GM21526 (cell line): ENCODE data around the gene GATAD2A.

Experiments
- ATAC-seq: cut with Tn5 transposase; IDR thresholded peaks from one replicate; pipeline ENCODE4 v1.9.1; 2021; ENCODE audit warnings: moderate library complexity; ENCODE audit not compliant: unreplicated experiment, low FRiP score

Gene GATAD2A

GRCh38 chr19:19420570-19421298 is 15.3 kb downstream of the GATAD2A start:
- ATAC-seq = no peak

- no peak for ATAC-seq
Observed at GRCh38 chr19:19421299-19421696, 15.8 kb downstream of the GATAD2A start.

GRCh38 chr19:19422156-19422555 is 16.7 kb downstream of the GATAD2A start:
- no peak for ATAC-seq

- no peak for ATAC-seq
Observed at GRCh38 chr19:19423322-19423721, 17.8 kb downstream of the GATAD2A start.

DNA sequence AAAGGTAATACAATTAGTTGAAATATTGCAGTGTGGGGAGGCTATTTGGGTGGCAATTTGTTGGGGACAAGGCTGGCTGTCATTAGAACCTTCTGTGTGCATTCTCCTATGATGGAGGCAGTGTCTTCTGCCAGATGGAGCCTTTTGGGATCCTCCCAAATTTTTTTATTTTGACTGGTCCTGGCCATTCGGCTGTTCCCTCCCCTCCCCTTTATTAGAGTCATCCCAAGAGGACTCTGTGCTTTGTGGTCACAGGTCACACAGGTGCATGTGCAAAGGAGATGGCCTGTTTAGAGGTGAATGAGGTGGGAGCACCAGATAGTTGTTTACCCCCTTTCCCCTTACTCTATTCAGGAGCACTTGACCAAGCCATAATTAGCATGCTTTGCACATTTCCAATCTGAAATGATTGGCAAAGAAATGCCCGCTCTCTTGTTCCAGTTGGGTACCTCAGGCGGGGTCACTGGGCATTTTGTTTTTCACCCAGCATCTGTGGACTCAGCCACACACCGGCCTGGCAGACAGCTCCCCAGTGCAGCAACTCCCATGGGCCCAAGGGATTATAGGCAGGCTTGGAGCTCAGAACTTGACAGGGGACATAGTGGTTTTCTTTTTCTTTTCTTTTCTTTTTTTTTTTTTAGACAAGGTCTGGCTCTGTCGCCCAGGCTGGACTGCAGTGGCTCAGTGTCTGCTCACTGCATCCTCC is 19.8 kb downstream of the GATAD2A start:
- no peak for ATAC-seq

GRCh38 chr19:19426216-19426615 is 20.7 kb downstream of the GATAD2A start:
- no peak for ATAC-seq

DNA sequence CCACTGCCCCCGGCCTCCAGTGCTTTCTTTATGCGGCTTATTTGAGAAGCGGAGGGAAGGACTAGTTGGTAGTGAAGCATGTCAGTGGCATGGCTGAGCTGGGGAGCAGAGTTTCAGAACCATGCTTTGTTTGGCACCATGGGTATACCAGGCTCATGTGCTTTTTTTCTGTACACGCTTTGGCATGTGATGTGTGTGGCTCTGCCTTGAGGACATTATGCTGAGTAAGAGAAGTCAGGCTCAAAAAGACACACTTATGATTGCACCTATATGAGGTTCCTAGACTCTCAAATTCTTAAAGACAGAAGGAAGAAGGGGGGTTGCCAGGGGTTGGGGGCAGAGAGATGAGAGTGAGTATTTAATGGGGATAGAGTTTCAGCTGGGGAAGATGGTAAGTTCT is 21.3 kb downstream of the GATAD2A start:
- ATAC-seq = no peak

DNA sequence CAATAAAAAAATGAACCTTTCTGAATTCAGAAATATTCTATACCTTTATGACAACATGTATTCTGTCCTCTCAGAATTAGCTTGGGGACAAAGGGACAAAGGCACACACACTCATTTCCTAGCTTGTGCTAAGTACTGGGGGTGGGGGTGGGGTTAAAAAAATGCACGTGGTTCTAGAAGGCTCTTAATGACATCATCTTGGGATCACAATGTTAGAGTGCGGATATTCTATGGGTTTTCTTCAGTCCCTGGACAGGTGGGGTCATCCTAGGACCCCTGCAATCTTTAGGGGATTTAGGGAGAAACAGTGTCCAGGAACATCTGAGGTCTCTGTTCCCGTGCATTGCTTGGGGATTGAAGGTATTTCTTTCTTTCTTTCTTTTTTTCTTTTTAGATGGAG is 21.8 kb downstream of the GATAD2A start:
- no peak for ATAC-seq

DNA sequence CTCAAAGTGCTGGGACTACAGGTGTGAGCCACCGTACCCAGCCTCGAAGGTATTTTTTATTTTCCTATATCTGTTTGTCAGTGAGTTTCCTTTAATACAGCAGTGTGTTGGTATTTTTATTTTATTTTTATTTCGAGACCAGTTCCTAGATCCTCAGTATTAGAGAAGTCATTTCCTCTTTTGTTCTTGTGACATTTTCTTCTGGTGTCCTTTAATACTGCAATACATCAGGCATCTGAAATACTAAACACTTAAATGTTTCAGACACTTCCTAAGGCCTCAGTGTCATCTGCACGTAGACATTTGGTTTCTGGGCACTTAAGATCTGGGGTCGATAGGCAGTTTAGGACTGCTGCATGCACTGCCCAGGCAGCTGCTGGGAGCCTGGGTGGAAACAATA is 22.5 kb downstream of the GATAD2A start:
- no peak for ATAC-seq

DNA sequence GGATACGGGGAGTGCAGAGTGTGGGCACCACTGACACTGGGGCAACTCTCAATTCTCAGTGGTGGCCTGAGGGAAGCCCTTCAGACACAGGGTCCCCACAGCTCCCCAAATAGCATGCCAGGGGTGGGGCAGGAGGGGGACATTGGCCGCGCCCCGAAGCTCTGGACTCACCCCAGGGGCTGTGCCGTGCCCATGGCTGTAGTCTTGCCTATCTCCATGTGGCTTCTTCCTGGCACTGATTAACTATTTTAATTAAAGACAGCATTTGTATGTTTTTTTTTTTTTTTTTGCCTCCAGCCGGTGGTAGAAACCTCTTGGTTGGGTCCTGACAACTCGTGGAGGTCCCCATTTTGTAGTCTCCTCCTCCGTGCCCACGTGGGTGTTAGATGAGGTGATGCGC is 23.3 kb downstream of the GATAD2A start:
- no peak for ATAC-seq

GRCh38 chr19:19429361-19429760 is 23.9 kb downstream of the GATAD2A start:
- ATAC-seq = no peak

DNA sequence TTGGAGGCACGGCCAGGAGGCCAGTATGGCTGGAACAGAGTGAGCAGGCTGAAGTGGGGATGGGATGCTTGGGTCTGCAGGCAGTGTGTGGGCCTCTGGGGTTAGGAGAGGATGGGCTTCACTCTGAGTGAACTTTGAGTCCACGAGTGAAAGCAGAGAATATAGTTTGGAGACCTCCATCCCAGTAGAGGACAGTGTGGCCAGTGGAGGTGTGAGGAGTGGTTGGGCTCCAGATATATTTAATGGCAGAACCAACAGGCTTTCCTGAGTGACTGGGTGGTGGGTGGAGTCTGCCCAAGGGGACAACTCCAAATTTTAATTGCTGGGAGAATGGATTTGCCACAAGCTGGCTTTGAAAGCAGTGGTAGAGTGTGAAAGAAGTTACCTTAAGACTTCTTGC is 27.3 kb downstream of the GATAD2A start:
- no peak for ATAC-seq

GRCh38 chr19:19433666-19434213 is 28.3 kb downstream of the GATAD2A start:
- no peak for ATAC-seq

GRCh38 chr19:19434483-19435045 is 29.1 kb downstream of the GATAD2A start:
- ATAC-seq = no peak

DNA sequence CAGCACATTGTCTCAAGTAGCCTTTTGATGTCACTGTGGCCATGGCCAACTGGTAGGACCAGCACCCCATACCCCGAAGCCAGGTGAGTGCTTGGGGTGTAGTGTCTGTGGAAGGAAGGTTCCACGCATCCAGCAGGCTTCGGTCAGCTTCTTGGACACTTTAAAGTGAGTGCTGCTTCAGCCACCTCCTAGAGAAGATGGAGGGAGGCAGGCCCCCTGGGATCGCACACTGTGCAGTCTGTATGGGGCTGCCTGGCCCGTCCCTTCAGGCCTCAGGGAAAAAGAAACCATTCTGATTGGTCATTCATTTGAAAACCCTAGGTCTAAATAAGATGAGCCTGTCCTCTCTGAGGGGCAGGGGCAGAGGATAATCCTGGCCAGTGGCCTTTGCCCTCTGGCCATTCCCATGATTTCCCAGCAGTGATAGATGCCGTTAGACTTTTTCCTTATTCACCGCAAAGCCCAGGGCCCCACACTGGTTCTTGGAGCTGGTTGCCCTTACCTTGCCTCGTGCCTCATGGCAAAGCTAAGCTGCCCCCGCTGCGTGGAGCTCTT is 30.7 kb downstream of the GATAD2A start:
- no peak for ATAC-seq

GRCh38 chr19:19438366-19439175 is 33.1 kb downstream of the GATAD2A start:
- ATAC-seq = no peak

GRCh38 chr19:19439176-19439482 is 33.7 kb downstream of the GATAD2A start:
- no peak for ATAC-seq

GRCh38 chr19:19443283-19443682 is 37.8 kb downstream of the GATAD2A start:
- ATAC-seq = no peak

- no peak for ATAC-seq
Observed at GRCh38 chr19:19443902-19444680, 38.6 kb downstream of the GATAD2A start.

DNA sequence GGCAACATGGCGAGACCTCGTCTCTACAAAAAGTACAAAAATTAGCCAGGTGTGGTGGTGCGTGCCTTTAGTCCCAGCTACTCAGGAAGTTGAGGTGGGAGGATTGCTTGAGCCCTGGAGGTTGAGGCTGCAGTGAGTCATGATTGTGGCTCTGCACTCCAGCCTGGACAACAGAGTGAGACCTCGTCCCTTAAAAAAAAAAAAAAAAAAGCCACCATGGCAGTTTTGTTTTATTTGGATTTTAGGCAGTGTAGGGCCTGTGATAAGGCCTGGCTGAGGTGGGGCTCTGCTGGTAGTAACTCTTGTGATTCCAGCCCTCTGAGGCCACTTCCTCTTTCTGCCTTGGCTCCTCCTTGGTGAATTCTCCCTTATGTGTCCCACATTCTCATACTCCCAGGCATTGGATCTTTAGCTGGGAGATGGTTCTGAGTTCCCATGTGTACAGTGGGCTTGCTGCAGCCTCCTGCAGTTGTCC is 39.2 kb downstream of the GATAD2A start:
- ATAC-seq = no peak
